GM18870 (cell line): ENCODE data around the gene PTPRN2.
"Not testable (repeated sequence)": the region's sequence is repeated elsewhere in the genome, so short reads cannot be mapped to it uniquely, and the experiment has no call there.

Experiments used
- ATAC-seq: cut with Tn5 transposase; IDR thresholded peaks from one replicate; pipeline ENCODE4 v1.9.1; 2021; ENCODE audit warnings: moderate library complexity; ENCODE audit not compliant: unreplicated experiment

PTPRN2 gene

DNA sequence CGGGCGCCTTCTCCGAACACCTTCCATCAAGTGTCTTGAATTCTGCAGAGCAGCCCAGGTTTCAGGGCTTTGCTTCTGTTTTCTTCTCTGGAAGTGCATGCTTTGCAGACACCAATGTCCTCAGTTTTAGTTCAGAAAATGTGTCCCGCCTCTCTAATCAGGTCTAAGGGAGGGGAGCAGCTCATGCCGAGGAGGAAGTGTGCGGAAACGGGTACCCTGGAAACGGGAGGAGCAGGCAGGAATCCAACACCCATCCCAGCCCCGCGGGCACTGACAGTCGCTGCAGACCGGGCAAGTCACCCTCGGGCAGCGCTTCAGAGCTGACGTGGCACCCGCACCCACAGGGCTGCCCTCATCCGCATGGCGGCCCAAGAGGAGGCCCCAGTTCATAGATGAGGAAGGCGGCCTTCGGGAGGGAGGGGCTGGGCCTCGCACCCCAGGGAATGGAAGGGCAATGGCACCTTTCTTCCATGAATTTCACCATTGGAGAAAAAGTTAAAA is 912.1 kb downstream of the PTPRN2 start:
- no peak for ATAC-seq

- ATAC-seq, result no peak
These were observed 912.8 kb downstream of the PTPRN2 start for GRCh38 chr7:157674715-157675426.

GRCh38 chr7:157674027-157674714 is 913.5 kb downstream of the PTPRN2 start:
- no peak for ATAC-seq

DNA sequence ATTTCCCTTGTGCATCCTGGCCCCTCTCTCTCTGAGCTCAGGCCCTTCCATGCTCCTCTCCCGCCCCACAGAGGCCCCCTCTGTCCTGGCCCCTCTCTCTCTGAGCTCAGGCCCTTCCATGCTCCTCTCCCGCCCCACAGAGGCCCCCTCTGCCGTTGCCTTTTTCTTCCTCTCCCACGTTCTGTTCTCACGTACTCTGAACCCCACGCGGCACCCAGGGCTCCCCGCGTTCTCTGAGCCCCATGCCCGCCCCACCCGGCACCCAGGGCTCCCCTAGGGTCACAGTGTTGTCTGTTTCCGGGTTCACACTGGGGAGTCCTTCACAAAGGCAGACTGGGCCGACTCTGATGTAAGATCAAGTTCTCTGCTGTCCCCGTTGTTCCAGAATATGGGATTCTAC is 914.0 kb downstream of the PTPRN2 start:
- ATAC-seq, result no peak

GRCh38 chr7:157671358-157672255 is 916.0 kb downstream of the PTPRN2 start:
- no peak for ATAC-seq

GRCh38 chr7:157670490-157671357 is 916.9 kb downstream of the PTPRN2 start:
- ATAC-seq, result no peak

GRCh38 chr7:157669768-157670351 is 917.8 kb downstream of the PTPRN2 start:
- ATAC-seq, result no peak

GRCh38 chr7:157668884-157669767 is 918.5 kb downstream of the PTPRN2 start:
- ATAC-seq, result no peak

DNA sequence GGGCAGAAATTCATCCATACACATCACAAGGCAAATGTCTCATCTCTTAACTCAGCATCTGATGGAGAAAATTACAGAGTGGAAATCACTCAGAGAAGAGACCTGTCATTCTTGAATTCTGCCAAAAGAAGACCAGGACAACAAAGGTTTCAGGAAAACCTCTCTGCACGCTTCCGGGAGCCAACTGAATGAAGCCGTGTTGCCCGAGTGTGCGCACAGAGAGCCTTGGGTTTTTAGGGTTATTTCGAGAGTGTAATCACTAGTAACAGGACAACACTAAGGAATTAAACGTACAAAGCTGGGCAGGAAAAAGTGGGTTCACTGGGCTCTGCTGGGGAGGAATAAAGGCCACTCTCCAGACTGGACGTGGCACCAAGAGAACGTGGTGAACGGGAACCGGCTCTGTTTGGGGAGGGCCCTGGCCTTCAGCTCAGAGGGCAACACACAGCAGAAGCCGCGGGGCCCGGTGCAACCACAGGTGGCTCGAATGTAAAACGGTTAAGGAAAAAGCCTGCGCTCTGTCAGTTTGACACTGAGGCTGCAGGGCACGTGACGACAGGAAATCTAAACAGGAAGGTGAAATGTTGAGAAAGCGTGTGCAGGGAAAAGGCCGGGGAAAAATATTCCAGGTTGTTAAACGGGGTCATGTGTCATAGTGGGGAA is 919.3 kb downstream of the PTPRN2 start:
- ATAC-seq, result no peak

GRCh38 chr7:157667731-157668130 is 919.9 kb downstream of the PTPRN2 start:
- no peak for ATAC-seq

- ATAC-seq, result no peak
These were observed 920.4 kb downstream of the PTPRN2 start for GRCh38 chr7:157667261-157667660.

DNA sequence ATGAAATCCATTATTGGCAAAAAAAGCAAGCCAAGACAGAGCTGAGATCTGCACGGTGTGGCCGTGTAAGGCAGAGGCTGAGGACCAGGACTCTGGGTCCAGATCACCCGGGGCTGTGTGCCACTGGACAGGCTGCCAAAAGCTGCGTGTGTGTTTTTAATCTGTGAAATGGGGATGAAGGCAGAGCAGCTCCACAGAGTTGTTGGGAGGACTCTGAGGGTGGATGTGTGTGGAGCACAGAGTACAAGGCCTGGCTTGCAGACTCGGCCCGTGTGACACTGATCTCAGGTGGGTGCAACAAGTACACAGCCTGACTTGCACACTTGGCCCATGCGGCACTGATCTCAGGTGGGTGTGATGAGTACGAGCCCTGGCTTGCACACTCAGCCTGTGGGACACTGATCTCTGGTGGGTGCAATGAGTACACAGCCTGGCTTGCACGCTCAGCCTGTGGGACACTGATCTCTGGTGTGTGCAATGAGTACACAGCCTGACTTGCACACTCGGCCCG is 921.0 kb downstream of the PTPRN2 start:
- ATAC-seq, result no peak

- not testable (repeated sequence) for ATAC-seq
These were observed 922.0 kb downstream of the PTPRN2 start for GRCh38 chr7:157665634-157665988.

- no peak for ATAC-seq
These were observed 922.6 kb downstream of the PTPRN2 start for GRCh38 chr7:157664871-157665633.

DNA sequence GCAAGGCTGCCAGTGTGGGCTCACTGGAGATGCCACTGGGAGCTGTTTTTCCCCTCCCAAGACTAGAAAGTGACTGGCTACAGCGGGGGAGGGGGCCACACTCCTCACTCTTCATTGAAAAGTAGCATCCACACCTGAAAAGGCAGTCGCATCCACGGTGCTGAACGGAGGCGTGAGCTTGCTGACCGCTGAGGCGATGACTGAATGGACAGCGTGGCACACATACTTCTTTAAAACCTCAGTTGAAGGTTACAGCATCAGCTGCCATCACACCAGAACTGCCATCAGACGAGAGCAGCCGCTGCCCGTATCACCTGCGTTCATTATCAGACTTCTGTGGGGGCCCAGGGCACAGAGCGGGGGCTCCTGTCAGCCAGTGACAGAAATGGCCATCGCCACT is 923.6 kb downstream of the PTPRN2 start:
- ATAC-seq, result no peak

DNA sequence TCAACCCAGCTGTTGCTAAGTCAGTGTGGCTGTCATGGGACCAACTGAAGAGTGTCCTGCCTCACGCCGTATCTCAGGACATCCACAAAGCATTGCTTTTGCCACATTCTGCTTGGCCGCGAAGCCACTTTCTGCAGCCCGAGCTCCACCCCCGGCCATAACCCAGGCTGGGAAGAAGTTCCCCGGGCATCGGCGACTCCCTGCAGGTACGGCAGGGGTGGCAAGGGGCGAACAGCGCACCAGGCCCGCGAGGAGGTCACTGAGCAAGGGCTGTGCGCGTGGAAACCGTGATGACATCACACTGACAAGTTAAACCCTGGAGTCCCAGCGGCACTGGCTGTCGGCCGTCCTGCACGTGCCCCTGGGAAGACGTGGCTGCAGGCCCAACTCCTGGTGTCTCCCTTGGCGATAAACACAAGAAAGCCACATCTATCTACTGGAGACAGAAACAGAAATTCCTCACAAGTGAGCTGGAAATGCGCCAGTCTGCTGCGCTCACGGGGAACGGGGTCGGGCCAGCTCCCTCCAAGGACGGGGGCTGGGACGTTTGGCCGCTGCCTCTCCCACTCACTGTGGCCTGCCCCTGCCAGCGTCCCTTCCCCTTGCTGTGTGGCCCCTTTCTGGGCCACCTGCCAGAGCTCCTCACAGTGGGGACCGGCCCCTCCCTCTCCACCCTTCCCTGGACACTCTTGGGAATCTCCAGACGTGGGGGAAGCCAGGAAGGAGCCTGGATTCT is 924.5 kb downstream of the PTPRN2 start:
- no peak for ATAC-seq
